ENCODE results near the gene BIRC7. TPM values are rescaled to one million over a fixed set of nuclear protein-coding genes. Genes with fewer than 3 reads are reported as not detected.

The BIRC7 gene
- total RNA-seq, 1 donor from 2014 or later, result not detected

DNA sequence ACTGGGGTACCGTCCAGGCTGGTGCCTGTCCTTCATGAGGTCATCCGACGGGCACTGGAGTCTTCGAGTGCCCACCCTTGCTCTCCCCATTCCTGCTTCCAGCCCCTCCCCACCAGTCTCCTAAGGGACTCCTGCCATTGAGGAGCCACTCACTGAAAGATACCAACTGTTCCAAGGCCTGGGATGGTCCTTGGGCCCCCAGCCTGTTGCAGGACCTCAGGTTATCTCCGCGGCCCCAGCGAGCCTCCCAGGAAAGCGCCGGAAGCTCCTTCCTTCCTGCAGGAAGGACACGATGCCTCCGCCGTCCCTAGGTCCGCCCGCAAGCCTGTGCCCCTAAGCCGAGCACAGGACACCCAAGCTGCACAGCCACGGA lies 17.3 kb downstream of the BIRC7 start:
- Mint-ChIP-seq H3K27me3 (ENCODE audit: unreplicated experiment) (peaks cover 13% of the 10 kb centered on the region), H3K36me3 (ENCODE audit: unreplicated experiment) (peaks cover 11% of the 10 kb centered on the region), H3K4me1 (ENCODE audit: low read depth, unreplicated experiment) (peaks cover 50% of the 10 kb centered on the region)

DNA sequence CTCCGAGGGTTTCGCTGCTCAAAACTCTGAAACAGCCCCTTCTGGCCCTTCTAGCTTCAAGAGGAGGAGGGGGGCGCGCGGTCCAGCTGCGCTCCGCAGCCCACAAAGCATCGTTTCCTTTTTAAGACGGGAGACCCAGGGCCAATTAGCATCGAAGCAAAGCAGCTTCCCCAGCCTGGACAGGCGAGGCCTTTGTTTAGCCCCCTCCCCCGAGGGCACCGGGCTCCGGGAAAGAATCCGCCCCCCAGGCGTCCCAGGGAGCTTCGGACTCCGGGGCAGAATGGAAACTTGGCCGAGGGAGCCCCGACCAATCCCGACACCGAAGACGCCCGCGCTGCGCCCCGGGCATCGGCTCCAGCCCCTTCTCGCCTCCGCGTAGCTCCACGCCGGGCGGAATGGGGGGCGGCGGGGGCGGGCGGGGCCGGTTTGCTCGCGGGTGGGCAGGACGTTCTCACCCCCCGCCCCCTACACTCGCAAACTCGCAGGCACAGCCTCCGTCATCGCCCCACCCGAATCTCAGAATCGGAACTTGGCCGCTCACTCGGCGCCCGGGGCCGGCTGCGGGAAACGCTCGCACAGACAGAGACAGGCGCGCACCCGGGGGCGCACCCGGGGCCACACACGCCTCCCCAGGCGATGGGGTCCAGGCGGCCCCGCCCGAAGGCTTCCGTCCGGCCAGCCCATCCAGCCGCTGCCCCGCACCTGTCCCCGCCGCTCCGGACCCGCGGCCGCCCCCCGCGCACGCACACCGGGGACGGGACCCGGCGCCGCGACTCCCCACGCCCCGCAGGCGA lies 17.9 kb downstream of the BIRC7 start:
- peak; percentile 86 for DNase-seq
- H3K27me3 Mint-ChIP-seq (ENCODE audit: unreplicated experiment), result peaks cover 13% of the 10 kb centered on the region
- H3K4me3 Mint-ChIP-seq (ENCODE audit: unreplicated experiment), result peak overlapping the region; percentile 94
- H3K36me3 Mint-ChIP-seq (ENCODE audit: unreplicated experiment), result peaks cover 11% of the 10 kb centered on the region
- peaks cover 16% of the 10 kb centered on the region for H3K9me3 Mint-ChIP-seq (ENCODE audit: unreplicated experiment)
- TF ChIP-seq, protein P1, sequence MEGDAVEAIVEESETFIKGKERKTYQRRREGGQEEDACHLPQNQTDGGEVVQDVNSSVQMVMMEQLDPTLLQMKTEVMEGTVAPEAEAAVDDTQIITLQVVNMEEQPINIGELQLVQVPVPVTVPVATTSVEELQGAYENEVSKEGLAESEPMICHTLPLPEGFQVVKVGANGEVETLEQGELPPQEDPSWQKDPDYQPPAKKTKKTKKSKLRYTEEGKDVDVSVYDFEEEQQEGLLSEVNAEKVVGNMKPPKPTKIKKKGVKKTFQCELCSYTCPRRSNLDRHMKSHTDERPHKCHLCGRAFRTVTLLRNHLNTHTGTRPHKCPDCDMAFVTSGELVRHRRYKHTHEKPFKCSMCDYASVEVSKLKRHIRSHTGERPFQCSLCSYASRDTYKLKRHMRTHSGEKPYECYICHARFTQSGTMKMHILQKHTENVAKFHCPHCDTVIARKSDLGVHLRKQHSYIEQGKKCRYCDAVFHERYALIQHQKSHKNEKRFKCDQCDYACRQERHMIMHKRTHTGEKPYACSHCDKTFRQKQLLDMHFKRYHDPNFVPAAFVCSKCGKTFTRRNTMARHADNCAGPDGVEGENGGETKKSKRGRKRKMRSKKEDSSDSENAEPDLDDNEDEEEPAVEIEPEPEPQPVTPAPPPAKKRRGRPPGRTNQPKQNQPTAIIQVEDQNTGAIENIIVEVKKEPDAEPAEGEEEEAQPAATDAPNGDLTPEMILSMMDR (IDR thresholded peaks at IDR 0.05; ENCODE audit: partially characterized antibody, unreplicated experiment), result no peak
- peak overlapping the region; percentile 99 for H3K27ac Mint-ChIP-seq (ENCODE audit: unreplicated experiment)
- H3K4me1 Mint-ChIP-seq (ENCODE audit: low read depth, unreplicated experiment), result peaks cover 45% of the 10 kb centered on the region

More for the DNA sequence above, 17.3 kb downstream of the BIRC7 start:
- Mint-ChIP-seq H3K9me3 (ENCODE audit: unreplicated experiment) (peaks cover 16% of the 10 kb centered on the region), H3K4me3 (ENCODE audit: unreplicated experiment) (peak overlapping the region; percentile 94), H3K27ac (ENCODE audit: unreplicated experiment) (peak overlapping the region; percentile 99)
- DNase-seq, result no peak
- TF ChIP-seq, protein P1 (IDR thresholded peaks at IDR 0.05; ENCODE audit: partially characterized antibody, unreplicated experiment), result no peak

DNA sequence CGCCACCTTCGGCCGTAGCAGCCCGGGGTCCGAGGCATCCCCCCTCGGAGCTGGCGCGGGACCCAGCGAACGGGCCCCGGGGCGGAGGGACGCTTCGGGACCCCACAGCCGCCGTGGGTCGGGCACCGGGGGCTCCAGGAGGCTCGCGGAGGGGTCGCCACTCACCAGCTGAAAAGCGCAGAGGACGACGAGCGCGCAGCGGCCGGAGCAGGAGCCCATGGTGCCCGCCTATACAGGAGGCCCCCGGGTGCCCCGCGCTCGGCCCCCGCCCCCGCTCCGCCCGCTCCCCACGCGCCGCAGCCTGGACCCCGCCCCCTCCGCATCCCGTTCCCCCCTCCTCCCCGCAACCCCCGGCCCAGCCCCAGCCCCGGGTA lies 18.5 kb downstream of the BIRC7 start, which contains the start of gene NKAIN4:
Gene NKAIN4 (minus strand): TSS at position 232 of the 374 bp plus-strand sequence. CDS start 13 bp downstream, at position 219.
- Mint-ChIP-seq H3K4me3 (ENCODE audit: unreplicated experiment) (peak within 1 kb of the TSS; percentile 94), H3K4me1 (ENCODE audit: low read depth, unreplicated experiment) (peaks cover 43% of the 10 kb centered on the region), H3K9me3 (ENCODE audit: unreplicated experiment) (peaks cover 16% of the 10 kb centered on the region), H3K27ac (ENCODE audit: unreplicated experiment) (peak within 1 kb of the TSS; percentile 99), H3K36me3 (ENCODE audit: unreplicated experiment) (peaks cover 11% of the 10 kb centered on the region), H3K27me3 (ENCODE audit: unreplicated experiment) (peaks cover 13% of the 10 kb centered on the region)
- TF ChIP-seq, protein P1 (IDR thresholded peaks at IDR 0.05; ENCODE audit: partially characterized antibody, unreplicated experiment), result no peak
- no peak for DNase-seq

DNA sequence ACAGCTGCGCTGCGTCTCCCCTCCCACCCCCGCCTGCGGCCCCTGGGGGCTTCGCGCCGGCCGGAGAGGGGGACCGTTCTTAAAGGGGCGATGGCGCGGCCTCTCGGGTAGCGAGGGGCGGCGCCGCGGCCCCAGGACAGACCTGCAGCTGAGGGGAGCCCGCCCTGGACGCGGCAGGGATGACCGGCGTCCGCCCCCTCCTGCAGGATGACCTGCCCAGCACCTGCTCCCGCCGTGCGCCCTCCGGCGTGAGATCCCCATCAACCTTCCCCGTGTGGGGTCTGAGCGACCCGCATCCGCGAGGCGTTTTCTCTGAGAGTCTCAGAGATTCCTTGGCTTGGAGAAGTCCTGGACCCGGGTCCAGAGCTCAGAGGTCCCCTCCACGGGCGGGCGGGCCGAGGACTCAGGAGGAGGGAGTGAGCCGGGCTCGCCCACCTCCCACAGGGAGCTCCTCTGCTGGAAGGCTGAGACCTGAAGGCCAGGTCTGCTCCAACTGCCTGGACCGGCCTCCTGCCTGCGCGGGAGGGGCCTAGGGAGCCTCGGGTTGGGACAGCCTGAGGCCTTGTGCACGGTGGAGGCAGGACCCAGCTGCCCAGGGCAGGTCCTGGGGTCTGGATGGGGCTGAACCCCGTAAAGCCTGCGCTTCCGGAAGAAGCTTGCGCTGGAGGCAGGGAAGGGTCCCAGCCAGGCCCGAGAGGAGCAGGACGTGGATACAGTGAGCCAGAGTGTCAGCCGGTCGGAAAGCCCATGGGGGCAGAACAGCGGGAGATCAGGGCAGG lies 19.1 kb downstream of the BIRC7 start:
- Mint-ChIP-seq H3K9me3 (ENCODE audit: unreplicated experiment) (peaks cover 16% of the 10 kb centered on the region), H3K4me3 (ENCODE audit: unreplicated experiment) (peak overlapping the region; percentile 72), H3K4me1 (ENCODE audit: low read depth, unreplicated experiment) (peaks cover 42% of the 10 kb centered on the region), H3K36me3 (ENCODE audit: unreplicated experiment) (peaks cover 11% of the 10 kb centered on the region), H3K27ac (ENCODE audit: unreplicated experiment) (peak overlapping the region; percentile 90), H3K27me3 (ENCODE audit: unreplicated experiment) (peaks cover 13% of the 10 kb centered on the region)
- peak; percentile 82 for DNase-seq
- TF ChIP-seq, protein P1 (IDR thresholded peaks at IDR 0.05; ENCODE audit: partially characterized antibody, unreplicated experiment), result peak; percentile 35

All from glutamatergic neuron (in vitro differentiated cells).